ENCODE data around the gene SGSM1.
"Not testable (repeated sequence)": the region's sequence is repeated elsewhere in the genome, so short reads cannot be mapped to it uniquely, and the experiment has no call there.

SGSM1 gene

DNA sequence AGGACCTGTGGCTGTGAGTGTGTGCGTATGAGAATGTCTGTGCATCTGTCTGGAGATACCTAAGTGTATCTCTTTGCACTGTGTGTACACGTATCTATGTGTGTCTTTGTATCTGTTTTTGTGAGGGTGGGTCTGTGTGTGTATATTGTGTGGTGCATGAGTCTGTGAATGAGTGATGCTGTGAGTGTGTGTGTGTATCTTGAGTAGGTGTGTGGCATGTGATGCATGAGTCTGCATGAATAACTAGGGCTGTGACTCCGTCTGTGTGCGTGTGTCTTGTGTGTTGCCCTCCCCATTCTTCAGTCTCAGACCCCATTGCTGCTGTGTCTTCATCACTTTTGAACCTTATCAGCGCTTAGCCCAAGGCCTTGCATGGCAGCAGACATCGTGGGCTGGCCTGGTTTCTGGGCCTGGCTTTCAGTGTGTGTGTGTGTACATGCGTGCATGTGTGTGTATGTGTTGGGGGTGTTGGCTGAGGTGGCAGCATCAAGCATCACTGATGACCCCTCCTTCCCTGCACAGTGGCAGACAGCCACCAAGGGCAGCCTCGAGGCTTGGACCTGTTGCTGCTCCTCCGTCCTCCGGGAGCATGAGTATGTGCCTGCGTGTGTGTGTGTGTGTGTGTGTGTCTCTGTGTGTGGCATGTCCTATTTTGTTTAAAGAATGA lies 1.4 kb downstream of the SGSM1 start:
- DNase-seq (ENCODE audit: low read depth) = no peak

DNA sequence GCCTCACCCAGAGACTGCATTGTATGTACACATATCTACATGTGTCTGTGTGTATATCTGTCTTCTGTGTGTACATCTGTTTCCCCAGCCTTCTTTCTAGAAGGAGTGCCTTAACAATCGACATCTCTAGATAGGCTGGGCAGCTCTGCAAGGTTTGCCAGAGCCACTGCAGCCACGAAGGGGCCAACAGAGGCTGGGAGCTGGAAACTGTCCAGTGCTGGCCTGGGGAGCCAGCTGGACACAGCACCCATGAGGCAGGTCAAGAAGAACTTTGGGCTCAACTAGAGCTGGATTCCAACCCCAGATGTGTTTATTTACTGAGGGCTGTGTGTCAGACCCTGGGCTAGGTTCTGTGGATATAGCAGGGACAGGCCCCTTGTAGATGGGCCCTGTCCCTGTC lies 3.3 kb downstream of the SGSM1 start:
- no peak for DNase-seq (ENCODE audit: low read depth)

DNA sequence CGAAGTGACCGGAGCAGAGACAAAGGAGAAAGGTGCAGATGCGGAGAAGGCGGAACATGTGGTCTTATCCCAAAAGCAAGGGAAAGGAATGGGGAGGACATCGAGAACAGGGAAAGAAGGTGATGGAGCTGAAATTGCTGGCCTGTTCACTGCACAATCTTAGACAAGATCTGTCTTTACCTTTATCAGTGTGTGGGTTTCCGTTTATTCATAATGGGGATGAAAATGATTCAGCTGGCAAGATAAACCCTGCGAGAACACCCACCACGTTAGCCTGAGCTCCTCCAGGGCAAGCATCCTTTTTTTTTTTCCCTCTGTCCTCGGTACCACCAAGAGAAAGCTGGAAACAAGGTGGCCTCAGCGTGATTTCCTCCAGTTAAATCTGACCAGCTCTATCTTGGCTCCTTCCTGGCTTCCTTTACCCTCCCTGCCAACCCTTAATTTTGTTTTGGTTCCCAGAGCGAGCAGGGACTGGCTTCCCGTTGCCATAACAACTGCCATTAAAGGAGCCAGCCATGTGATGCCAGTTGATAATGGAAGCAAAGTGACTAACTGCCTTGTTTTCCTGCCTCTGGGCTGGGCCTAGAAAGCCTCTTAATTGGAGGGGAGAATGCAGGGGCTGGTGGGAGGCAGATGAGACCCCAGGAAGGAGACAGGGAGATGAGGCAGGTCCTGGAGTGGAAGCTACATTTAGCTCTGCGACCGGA lies 4.2 kb downstream of the SGSM1 start:
- DNase-seq (ENCODE audit: low read depth) = no peak

DNA sequence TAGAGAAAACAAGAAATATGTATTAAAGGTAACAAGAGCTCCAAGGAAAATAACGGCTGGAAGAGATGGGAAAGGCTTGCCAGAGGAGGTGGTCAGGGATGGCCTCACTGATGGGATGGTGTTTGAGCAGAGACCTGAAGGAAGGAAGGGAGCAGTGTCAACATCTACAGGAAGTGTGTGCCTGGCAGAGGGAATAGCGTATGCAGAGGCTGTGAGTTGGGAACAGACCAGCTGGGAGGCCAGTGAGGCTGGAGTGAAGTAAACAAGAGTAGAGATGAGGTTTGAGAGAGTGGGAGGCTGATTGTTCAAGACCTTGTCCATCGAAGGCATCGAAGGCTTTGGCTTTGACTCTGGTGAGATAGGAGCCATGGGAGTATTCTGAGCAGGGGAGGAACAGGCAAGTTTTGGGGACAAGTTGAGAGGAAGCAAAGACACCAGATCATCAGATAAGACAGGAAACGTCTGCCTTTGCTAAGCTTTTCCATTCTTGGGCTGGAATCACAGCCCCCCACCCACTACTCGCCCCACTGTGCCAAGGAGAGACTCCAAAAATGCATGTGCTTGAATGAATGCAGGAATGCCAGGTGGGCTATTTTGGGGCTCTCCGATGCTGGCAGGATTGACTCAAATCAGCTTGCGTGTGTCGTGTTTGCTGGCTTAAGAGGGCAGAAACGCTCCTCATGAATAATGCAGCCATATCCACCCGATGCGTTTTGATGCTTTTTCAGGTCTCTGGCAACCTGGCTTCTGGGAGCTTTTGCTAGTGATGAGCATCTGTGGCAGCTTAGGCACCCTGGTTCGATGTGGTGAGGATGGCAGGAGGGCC lies 7.2 kb downstream of the SGSM1 start:
- DNase-seq (ENCODE audit: low read depth) = peak; percentile 14

DNA sequence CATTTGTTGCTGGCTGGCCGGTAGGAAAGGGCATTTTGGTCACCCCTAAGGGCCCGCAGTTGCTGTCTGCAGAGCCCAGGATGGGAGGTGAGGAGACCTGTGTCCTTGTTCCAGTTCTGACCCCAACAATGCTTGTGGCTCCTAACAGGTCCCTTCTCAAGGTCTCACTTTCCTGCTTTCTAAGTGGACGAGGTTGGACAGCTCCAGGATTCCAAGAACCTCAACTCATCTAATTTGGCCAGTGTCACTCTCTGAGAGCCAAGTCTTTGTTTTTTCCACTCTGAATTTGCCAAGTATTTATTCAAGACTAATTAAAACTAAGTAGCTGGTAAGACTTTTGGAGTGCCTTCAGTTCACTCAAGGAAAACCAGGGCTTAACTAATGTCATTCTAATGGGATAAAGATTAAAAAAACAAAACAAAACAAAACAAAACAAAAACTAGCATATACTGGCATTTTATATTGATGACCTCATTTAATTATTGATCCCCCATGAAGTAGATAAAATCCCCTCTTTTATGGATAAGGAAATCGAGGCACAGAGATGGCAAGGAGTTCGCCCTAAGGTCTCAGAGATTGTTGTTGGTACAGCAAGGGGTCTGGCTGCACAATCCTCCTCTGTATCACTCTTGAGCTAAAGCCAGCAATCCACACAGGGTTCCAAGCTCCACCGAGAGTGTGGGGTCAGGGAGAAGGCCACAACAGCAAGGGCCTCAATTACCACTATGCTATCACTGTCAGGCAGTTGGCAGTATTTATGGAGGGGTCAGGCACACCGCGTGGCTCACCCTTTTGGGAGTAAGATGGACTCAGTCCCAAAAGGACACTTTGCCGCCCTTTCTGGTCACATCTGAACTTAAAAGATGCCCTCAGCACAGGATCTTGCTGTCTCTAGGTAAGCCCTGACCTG lies 8.1 kb downstream of the SGSM1 start:
- DNase-seq (ENCODE audit: low read depth) = no peak

DNA sequence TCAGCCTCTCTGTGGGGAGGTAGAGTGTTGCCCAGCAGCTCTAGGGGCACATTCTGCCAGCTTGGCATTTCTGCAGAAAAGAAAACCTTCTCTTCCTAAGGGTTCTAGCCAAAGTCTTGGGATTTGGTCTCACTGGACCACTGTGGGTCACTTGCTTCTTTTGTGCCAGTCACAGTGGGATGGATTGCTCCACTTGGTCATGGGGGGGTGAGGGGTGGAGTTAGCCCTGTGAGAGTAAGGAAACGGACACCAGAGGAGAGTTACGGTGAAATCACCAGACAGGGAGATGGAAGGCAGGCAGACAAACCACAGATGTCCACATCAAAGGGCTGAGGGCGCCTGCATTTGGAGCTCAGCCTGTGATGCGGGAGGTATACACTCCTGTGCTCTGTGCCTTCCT lies 10.8 kb downstream of the SGSM1 start:
- DNase-seq (ENCODE audit: low read depth) = no peak

DNA sequence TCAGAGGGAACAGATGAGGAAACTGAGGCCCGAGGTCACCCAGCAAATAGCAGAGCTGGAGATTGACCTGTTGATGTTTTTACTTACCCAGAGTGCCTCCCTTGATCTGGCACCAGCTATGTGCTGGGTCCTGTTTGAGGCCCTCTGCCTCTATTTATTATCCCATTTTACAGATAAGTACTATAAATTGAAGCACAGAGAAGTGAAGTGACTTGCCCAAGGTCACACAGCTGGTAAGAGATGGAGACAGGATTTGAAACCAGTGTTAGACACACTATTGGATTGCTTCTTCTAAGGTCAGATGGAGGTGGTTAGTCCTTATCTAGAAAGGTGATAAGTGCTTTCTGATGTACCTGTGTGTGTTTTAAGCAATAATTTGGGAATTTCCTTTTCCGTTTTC lies 13.5 kb downstream of the SGSM1 start:
- no peak for DNase-seq (ENCODE audit: low read depth)

DNA sequence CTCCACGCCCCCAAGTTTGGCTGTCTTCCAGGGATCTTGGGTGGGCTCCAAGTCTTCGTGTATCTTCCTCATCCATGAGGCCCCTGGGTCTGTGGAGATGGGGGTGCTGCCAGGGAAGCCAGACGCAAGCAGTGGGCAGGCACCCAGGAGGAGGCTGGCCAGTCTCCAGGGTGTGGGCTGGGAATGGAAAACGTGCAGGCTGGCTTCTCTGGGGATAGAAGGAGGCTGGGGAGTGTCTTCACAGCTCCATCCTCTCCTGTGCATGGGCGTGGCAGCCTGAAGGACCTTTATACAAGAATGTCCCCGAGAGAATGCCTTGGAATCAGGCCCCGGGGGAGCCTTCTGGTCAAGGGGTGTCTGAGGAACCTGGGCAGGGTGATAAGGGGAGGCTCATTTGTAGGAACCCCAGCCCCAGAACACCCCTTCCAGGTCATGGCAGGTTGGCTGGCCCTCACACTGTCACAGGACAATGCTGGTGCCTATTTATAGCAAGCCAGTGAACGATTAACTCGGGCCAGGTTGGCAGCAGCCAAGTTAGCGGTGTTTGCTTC lies 14.0 kb downstream of the SGSM1 start:
- DNase-seq (ENCODE audit: low read depth) = no peak

DNA sequence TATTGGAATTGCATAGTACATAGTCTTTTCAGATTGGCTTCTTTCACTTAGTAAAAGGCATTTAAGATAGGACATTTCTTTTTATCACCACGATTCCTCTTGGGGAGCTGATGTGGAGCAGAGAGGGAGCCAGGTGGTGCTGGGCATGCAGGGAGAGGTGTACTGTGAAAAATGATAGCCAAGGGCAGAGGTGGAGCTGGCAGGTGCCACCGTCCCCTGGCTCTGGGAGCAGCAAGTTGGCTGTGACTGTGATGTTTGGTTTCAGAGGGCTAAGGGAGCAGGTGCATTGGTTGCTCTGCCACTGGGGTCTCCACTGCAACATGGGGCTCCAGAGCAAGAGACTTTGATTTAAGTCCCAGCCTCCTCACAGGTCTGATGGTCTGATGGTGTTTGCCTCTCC lies 16.5 kb downstream of the SGSM1 start:
- DNase-seq (ENCODE audit: low read depth) = no peak

DNA sequence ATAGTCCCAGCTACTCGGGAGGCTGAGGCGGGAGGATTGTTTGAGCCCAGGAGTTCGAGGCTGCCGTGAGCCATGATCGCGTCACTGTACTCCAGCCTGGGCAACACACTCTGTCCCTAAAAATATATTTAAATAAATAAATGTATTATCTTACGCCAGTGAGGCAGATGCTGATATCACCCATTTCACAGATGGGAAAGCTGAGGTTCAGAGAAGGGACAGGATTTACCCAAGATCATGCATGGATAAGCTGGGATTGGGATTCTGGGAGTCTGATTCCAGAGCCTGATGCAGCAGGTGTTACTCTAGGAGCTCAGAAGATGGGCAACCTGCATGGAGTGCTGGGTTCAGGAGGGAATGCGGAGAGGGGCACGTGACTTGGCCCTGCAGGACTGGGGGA lies 17.8 kb downstream of the SGSM1 start:
- no peak for DNase-seq (ENCODE audit: low read depth)

DNA sequence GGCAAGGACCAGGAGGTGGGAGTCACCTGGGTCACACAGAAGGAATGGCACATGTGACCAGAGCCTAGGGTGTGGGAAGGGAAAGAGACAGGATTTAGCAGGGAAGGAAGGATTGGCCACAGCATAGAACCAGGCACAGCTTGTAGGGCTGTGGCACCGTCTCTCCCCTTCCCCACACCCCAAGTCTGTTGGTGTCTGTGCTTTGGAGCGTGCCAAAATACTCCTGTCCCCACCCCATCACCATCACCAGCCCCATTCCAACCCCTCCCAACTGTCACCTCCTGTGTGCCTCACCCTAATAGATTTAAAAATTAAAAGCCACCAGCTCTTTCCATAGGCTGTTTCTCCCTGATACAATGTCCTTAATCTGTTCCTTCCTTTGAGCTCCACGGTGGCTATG lies 18.2 kb downstream of the SGSM1 start:
- DNase-seq (ENCODE audit: low read depth) = no peak

DNA sequence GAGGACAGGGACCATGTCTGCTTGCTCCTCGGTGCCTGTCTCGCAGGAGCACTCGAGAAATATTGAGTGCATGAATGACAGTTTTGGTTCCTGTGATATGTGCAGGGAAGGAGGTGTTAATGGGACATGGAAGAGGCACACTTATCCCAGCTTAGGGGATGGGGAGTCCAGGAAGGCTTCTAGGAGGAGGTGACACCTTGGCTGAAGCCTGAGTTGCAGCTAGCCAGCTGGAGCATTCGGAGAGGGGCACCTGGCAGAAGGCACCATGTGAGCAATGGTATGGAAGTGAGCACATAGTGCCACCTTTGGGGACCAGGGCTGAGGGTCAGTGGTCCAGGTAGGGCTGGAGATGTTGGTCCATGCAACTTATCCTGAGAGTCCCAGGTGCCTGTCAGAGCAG lies 18.9 kb downstream of the SGSM1 start:
- no peak for DNase-seq (ENCODE audit: low read depth)

DNA sequence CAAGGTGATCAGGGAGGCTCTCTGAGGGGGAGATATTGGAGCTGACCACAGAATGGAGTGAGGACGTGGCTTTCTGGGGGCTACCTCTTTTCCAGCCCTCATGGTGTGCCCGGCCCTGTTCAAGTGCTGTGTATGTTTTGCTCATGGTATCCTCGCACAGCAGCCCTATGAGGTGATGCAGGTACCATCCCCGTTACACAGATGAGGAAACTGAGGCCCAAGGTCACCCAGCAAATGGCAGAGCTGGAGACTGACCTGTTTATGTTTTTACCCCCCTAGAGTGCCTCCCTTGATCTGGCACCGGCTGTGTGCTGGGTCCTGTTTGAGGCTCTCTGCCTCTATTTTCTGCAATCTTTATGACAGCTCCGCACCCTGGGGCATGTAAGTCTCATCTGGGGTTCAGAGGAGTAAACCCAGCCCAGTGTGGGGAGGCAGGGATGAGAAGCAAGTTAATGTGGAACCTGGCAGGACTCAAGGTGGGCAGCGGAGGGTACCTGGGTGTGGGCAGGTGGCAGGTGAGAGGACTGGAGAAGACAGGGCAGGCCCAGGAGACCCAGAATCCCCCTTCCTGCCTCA lies 20.8 kb downstream of the SGSM1 start:
- no peak for DNase-seq (ENCODE audit: low read depth)

DNA sequence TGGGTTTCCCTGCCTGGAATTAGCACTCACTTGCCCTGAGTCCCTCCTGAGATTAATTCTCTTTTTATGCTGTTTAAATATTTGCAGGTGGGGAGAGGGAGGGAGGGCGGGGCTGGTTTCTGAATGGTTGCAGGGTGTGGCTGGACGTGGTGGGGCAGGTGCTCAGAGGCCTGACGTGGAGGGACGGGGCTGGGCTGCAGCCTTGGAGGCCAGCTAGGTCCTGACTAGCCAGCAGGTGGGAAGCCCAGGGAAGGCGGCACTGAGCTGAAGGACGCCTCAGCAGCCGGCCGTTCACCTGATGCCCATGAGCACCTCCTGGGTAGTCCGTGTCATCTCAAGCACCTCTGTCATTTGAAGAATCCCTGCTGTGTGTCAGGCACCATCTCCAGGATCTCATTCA lies 21.3 kb downstream of the SGSM1 start:
- no peak for DNase-seq (ENCODE audit: low read depth)

DNA sequence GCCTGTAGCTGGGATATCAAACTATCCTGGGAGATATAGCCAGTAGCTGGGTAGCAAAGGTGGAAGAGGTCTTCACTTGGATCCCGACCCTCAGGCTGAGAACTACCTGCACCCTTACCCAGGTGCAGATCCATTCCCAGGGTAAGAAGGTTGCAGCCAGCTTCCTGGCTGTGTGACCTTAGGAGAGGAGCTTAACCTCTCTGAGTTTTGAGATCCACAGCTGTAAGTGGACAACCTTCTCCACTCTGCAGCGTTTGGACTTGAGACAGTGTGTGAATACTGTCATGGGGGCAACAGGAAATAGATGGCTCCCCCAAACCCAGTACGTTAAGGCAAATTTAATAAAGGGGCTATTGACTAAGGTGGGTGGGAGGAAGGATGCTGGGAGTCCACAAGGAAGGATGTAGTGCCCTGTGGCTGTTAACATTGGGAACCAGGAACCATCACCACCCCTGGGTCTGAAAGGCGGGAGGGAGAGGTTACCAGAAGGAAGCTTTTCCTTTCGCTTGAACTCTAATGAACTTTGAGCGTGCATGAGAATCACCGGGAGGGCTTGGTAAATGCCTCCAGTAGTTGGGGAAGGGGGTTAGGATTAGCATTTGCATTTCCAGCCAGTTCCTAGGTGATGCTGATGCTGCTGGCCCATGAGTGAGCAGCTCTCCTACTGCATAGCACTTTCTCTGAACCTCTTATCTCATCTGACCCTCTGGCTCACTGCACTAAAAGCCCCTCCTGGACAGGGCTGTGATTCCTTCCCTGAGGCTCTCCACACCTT lies 24.4 kb downstream of the SGSM1 start:
- DNase-seq (ENCODE audit: low read depth) = no peak

DNA sequence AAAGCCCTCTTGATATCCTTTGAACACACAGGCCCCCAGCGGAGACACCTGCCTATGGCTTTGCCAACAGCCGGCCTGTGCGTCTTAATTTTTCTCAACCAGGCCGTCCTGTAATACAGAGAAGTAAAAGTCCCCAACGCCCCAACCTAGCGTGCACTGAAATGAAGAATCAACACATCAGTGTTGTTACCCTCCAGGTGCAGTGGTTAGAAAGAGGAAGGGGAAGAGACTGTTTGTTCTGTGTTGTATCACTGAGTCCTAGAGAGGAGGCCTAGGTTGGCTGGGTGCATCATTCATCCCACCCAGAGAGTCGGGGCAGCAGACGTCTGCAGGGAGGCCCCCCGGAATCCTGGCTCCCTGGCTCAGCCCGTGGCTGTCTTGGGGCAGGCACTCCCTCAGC lies 25.7 kb downstream of the SGSM1 start:
- no peak for DNase-seq (ENCODE audit: low read depth)

DNA sequence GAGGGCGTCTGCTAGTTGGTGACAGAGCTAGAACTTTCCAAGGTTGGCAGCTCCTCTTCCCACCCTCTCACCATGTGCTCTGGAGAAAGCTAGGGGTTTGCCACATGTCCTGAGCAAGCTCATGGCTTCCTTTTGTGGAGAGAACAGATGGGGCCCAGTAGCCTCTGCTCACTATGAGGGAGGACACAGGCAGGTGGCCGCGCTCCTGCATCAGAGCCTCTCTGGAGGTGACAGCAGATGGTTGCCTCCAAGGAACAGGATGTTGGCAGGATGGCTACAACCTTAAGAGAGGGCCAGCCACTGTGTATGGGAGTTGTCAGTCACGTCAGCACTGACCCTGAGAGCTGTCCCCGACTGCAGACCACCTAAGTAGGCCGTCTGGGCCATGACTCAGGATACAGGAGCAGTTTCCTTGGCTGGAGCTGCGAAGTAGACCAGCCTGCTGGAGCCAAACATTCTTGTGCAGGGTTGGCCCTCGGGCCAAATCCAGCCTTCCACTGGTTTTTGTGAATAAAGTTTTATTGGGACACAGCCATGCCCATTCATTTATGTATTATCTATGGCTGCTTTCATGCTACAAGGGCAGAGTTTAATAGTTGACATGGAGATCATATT lies 28.0 kb downstream of the SGSM1 start:
- no peak for DNase-seq (ENCODE audit: low read depth)

DNA sequence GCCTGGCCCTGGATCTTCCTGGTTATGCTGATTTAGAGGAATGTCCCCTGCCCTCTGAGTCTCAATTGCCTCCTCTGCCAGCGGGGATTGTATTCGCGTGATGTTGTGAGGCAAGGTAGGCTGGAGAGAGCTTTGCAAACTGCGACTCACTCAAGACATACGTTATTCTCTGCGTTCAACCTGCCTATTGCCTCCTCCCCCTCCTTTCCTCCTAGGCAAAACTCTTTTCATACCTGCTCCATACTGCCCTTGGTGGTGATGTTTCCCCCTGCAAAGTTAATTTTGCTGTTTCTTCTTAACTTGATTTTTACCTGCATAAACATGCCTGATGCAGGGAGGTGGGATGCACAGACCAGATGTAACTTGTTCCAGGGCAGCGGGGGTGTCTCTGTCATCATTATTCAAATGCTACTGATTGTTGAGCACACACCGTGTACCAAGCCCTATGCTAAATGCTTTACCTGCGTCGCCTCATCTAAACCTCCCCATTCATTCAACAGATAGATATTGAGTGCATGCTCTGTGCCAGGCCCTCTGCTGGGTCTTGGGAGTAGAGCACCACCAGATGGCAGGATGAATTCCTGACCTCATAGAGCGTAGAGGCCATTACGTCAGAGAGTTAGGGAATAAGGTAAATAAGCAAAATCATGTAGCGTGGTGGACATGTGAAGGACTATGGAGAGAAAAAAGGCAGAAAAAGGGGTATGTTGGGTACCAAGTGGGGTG lies 29.0 kb downstream of the SGSM1 start:
- no peak for DNase-seq (ENCODE audit: low read depth)

DNA sequence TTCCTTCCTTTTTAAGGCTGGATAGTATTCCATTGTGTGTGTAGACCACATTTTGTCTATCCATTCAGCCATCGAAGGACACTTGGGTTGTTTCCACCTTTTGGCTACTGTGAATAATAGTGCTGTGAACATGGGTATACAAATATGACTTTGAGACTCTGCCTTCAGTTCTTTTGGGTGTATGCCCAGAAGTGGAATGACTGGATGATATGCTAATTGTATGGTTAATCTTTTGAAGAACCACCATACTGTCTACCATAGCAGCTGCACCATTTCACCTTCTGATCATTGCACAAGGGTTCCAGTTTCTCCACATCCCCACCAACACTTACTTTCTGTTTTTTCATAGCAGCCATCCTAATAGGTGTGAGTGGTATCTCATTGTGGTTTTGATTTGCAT lies 30.3 kb downstream of the SGSM1 start:
- no peak for DNase-seq (ENCODE audit: low read depth)

DNA sequence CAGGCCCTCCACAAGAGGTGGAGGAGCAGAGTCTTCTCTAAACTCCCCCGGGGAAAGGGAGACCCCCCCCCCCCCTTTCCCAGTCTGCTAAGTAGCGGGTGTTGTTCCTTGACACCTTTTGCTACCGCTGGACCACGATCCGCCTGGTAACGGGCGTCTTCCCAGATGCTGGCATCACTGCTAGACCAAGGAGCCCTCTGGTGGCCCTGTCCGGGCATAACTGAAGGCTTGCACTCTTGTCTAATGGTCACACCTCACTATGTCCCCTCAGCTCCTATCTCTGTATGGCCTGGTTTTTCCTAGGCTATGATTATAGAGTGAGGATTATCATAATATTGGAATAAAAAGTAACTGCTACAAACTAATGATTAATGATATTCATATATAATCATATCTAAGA lies 31.5 kb downstream of the SGSM1 start:
- not testable (repeated sequence) for DNase-seq (ENCODE audit: low read depth)
